GM10248 (cell line): ENCODE data around the gene TRIM66.

ENCODE experiments used
- CTCF ChIA-PET: fragments of 300-600 bp; sonication (Branson Sonifier 250); formaldehyde crosslinking; extraction: SDS; loops from one replicate; lab custom pipeline; 2021; ENCODE audit warnings: antibody characterized with exemption; lab: Yijun Ruan, JAX
- POLR2A ChIA-PET: fragments of 350-650 bp; sonication (Branson Sonifier 250); formaldehyde crosslinking; extraction: SDS; loops from one replicate; lab custom pipeline; 2020; ENCODE audit warnings: antibody characterized with exemption; lab: Yijun Ruan, JAX
- DNase-seq: peaks from one replicate; pipeline ENCODE4 v3.0.0; 2012; ENCODE audit errors: extremely low spot score
- CTCF ChIP-seq: IDR thresholded peaks from 2 replicates; pipeline ENCODE4 v1.5.1; 2012; ENCODE audit warnings: mild to moderate bottlenecking, low read depth; ENCODE audit errors: extremely low read depth, missing control alignments, control extremely low read depth

The TRIM66 gene

GRCh38 chr11:8603696-8604077 is 78.8 kb downstream of the TRIM66 start:
- POLR2A ChIA-PET: no interaction called here
- TF ChIP-seq CTCF: no peak
- DNase-seq: no peak
- CTCF ChIA-PET: interaction anchor here (0.8 to 1.5 kb wide), 5 partner anchors 9 to 38 kb away, joined by 3 to 9 read pairs (median 5); partner anchors contain the start of gene STK33

- DNase-seq: no peak
These were observed 80.9 kb downstream of the TRIM66 start for GRCh38 chr11:8601376-8602133.

GRCh38 chr11:8598506-8598905 is 84.0 kb downstream of the TRIM66 start:
- ChIA-PET CTCF (interaction anchor here (1.2 to 1.7 kb wide), 3 partner anchors 10 to 379 kb away, joined by 3 to 5 read pairs (median 3); no protein-coding TSS in a partner anchor), POLR2A (no interaction called here)
- TF ChIP-seq CTCF: no peak
- no peak for DNase-seq

More at GRCh38 chr11:8601376-8602133, 80.9 kb downstream of the TRIM66 start:
- POLR2A ChIA-PET: no interaction called here
- CTCF ChIA-PET: interaction anchor here (0.8 to 0.9 kb wide), 3 partner anchors 232 to 381 kb away, joined by 3 read pairs; no protein-coding TSS in a partner anchor
- no peak for TF ChIP-seq CTCF

GRCh38 chr11:8597182-8597581 is 85.3 kb downstream of the TRIM66 start:
- no peak for TF ChIP-seq CTCF
- POLR2A ChIA-PET: no interaction called here

GRCh38 chr11:8596504-8597046 is 85.9 kb downstream of the TRIM66 start:
- POLR2A ChIA-PET: interaction anchor here (0.7 kb wide), 1 partner anchor 368 kb away, joined by 4 read pairs; no protein-coding TSS in a partner anchor
- no peak for DNase-seq
- CTCF ChIA-PET: no interaction called here
- no peak for TF ChIP-seq CTCF

More at GRCh38 chr11:8597182-8597581, 85.3 kb downstream of the TRIM66 start:
- CTCF ChIA-PET: interaction anchor here (1.7 kb wide), 1 partner anchor 334 kb away, joined by 3 read pairs; no protein-coding TSS in a partner anchor
- no peak for DNase-seq
